MM.1S (cell line): Measurements from ENCODE around the gene CHID1.

Experiments used
- DNase-seq: peaks from one replicate; pipeline ENCODE4 v3.0.0-alpha.2; 2015
- H2AFZ ChIP-seq: fragments of 300-600 bp; sonication (generic); 2 replicates; pipeline ENCODE4 v1.6.0; 2016; ENCODE audit warnings: antibody characterized with exemption, low read length
- H3F3A ChIP-seq: fragments of 300-600 bp; sonication (generic); 2 replicates; pipeline ENCODE4 v1.6.1; 2016; ENCODE audit warnings: mild to moderate bottlenecking, antibody characterized with exemption, low read length, moderate library complexity, mixed read lengths; ENCODE audit not compliant: insufficient read depth
- H3K27ac ChIP-seq: fragments of 300-600 bp; sonication (generic); 2 replicates; pipeline ENCODE4 v1.5.1; 2016; ENCODE audit warnings: mild to moderate bottlenecking, low read length
- H3K27me3 ChIP-seq: fragments of 300-600 bp; sonication (generic); replicated peaks from 2 replicates; pipeline ENCODE4 v1.6.0; 2016; ENCODE audit warnings: low read length; ENCODE audit not compliant: insufficient read depth
- H3K36me3 ChIP-seq: fragments of 300-600 bp; sonication (generic); replicated peaks from 2 replicates; pipeline ENCODE4 v1.6.1; 2016; ENCODE audit warnings: mild to moderate bottlenecking, low read length, mixed read lengths; ENCODE audit not compliant: insufficient read depth
- H3K4me1 ChIP-seq: fragments of 300-600 bp; sonication (generic); 2 replicates; pipeline ENCODE4 v1.6.1; 2016; ENCODE audit warnings: low read length, mixed read lengths
- H3K4me2 ChIP-seq: fragments of 300-600 bp; sonication (generic); 2 replicates; pipeline ENCODE4 v1.6.0; 2016; ENCODE audit warnings: low read depth, low read length
- H3K4me3 ChIP-seq: fragments of 300-600 bp; sonication (generic); 2 replicates; pipeline ENCODE4 v1.5.1; 2016; ENCODE audit warnings: low read length, mixed read lengths
- H3K79me2 ChIP-seq: fragments of 300-600 bp; sonication (generic); 2 replicates; pipeline ENCODE4 v1.6.1; 2016; ENCODE audit warnings: mixed run types, low read length, mixed read lengths
- H3K9ac ChIP-seq: fragments of 300-600 bp; sonication (generic); 2 replicates; pipeline ENCODE4 v1.6.1; 2016; ENCODE audit warnings: low read length, mixed read lengths
- H3K9me2 ChIP-seq: fragments of 300-600 bp; sonication (generic); replicated peaks from 2 replicates; pipeline ENCODE4 v1.6.1; 2016; ENCODE audit warnings: mild to moderate bottlenecking, low read length, mixed read lengths; ENCODE audit not compliant: insufficient read depth
- H3K9me3 ChIP-seq: fragments of 300-600 bp; sonication (generic); replicated peaks from 2 replicates; pipeline ENCODE4 v1.6.1; 2016; ENCODE audit warnings: mild to moderate bottlenecking, low read length, mixed read lengths; ENCODE audit not compliant: insufficient read depth
- H4K20me1 ChIP-seq: fragments of 300-600 bp; sonication (generic); 2 replicates; pipeline ENCODE4 v1.6.1; 2016; ENCODE audit warnings: mild to moderate bottlenecking, low read length, moderate library complexity, mixed read lengths; ENCODE audit not compliant: insufficient read depth
- CTCF ChIP-seq: fragments of 300-600 bp; sonication (generic); IDR thresholded peaks from 2 replicates; pipeline ENCODE4 v1.5.1; 2016; ENCODE audit warnings: antibody characterized with exemption, low read length, mixed read lengths
- EZH2 ChIP-seq: fragments of 300-600 bp; sonication (generic); optimal IDR thresholded peaks from 2 replicates; pipeline ENCODE3; 2017; ENCODE audit warnings: low read depth, mild to moderate bottlenecking, antibody characterized with exemption, low read length, mixed read lengths
- EZH2phosphoT487 ChIP-seq: fragments of 300-600 bp; sonication (generic); IDR thresholded peaks from 2 replicates; pipeline ENCODE4 v1.6.1; 2018; ENCODE audit warnings: antibody characterized with exemption, low read length

CHID1 gene

GRCh38 chr11:843818-844692 lies 66.6 kb downstream of the CHID1 start:
- Histone ChIP-seq H2AFZ (no peak overlapping the region), H3K4me1 (peaks cover 14% of the 10 kb centered on the region), H3K9me3 (no peaks in the 10 kb centered on the region), H3K27me3 (peaks cover 47% of the 10 kb centered on the region), H3K4me2 (no peak overlapping the region), H3K9me2 (no peaks in the 10 kb centered on the region), H3K79me2 (peaks cover 31% of the 10 kb centered on the region), H3K9ac (no peak overlapping the region), H3K27ac (no peak overlapping the region), H3K36me3 (0 out of 2 replicates have a peak, but pooled peaks cover 4% of the 10 kb centered on the region), H4K20me1 (peaks cover 9% of the 10 kb centered on the region), H3F3A (no peaks in the 10 kb centered on the region), H3K4me3 (no peak overlapping the region)
- DNase-seq = no peak
- no peak for TF ChIP-seq CTCF
- no peak for TF ChIP-seq EZH2
- no peak for TF ChIP-seq EZH2phosphoT487

- no peaks in the 10 kb centered on the region for H3K9me3 ChIP-seq
- H3F3A ChIP-seq = no peaks in the 10 kb centered on the region
- H3K4me3 ChIP-seq = peak overlapping the region; percentile 99
- H3K4me1 ChIP-seq = peaks cover 10% of the 10 kb centered on the region
- no peaks in the 10 kb centered on the region for H3K9me2 ChIP-seq
- no peak overlapping the region for H3K27ac ChIP-seq
- DNase-seq = no peak
- H3K27me3 ChIP-seq = peaks cover 40% of the 10 kb centered on the region
- peak overlapping the region; percentile 92; the same call in 1 of the 2 replicates for H3K4me2 ChIP-seq
- peaks cover 9% of the 10 kb centered on the region for H4K20me1 ChIP-seq
- H3K79me2 ChIP-seq = peaks cover 31% of the 10 kb centered on the region
- peak overlapping the region; percentile 63 for H2AFZ ChIP-seq
- 0 out of 2 replicates have a peak, but pooled peaks have one; percentile 5 for TF ChIP-seq CTCF
- no peak for TF ChIP-seq EZH2
- TF ChIP-seq EZH2phosphoT487 = no peak
- H3K9ac ChIP-seq = peak overlapping the region; percentile 95; the same call in 1 of the 2 replicates
- H3K36me3 ChIP-seq = 0 out of 2 replicates have a peak, but pooled peaks cover 4% of the 10 kb centered on the region
Measured at GRCh38 chr11:843086-843734, 67.4 kb downstream of the CHID1 start.

DNA sequence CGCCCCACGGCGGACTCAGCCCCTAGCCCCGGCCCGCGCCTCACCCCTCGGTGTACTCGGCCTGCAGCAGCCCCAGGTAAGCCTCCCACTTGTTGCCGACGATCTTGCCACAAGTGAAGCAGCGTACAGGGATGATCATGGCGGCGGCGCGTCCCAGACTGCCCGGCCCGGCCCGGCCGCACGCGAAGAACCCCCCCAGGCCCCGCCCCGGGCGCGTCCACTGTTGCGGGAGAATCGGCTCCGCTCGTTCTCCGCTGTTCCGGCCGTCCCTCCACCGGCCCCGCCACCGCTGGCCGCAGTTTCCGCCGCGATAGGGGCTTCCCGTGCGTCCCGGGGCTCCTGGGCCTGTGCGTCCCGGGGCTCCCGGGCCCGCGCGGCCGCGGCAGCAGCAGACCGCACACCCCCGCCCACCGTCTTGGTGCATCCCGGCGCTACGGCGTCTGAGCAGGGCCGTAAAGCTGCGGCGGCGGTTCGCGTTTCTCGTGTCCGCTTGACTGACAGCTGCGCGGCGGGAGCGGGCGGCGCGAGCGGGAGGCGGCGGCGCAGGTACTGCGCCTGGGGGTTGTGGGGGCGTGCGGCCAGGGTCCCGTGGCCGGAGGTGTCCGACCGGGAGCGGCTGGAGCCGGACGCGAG lies 68.1 kb downstream of the CHID1 start, which contains the start of the genes POLR2L and TSPAN4:
Gene POLR2L (minus strand): TSS at position 160 of the 633 bp plus-strand sequence. CDS start 21 bp downstream, at position 139.
Gene TSPAN4 (plus strand): TSS at position 483 of the 633 bp plus-strand sequence. CDS start 7,453 bp downstream, outside the sequence.
- Histone ChIP-seq H4K20me1 (peaks cover 9% of the 10 kb centered on the region), H2AFZ (peak within 1 kb of the TSS; percentile 63), H3K36me3 (0 out of 2 replicates have a peak, but pooled peaks cover 4% of the 10 kb centered on the region), H3F3A (no peaks in the 10 kb centered on the region), H3K27me3 (peaks cover 40% of the 10 kb centered on the region), H3K4me1 (peaks cover 10% of the 10 kb centered on the region), H3K4me2 (peak within 1 kb of the TSS; percentile 92), H3K9ac (peak within 1 kb of the TSS; percentile 95), H3K79me2 (peaks cover 31% of the 10 kb centered on the region), H3K9me3 (no peaks in the 10 kb centered on the region), H3K27ac (peak within 1 kb of the TSS; percentile 58; the same call in 1 of the 2 replicates), H3K4me3 (peak within 1 kb of the TSS; percentile 99), H3K9me2 (no peaks in the 10 kb centered on the region)
- no peak for TF ChIP-seq EZH2phosphoT487
- no peak for TF ChIP-seq EZH2
- no peak for TF ChIP-seq CTCF
- peak; percentile 92 for DNase-seq
